KG1 (cell line): ENCODE results near the gene IL12B.
"Not testable (repeated sequence)": the region's sequence is repeated elsewhere in the genome, so short reads cannot be mapped to it uniquely, and the experiment has no call there.

Experiments used
- DNase-seq: peaks from one replicate; lab custom pipeline; 2025; lab: John Stamatoyannopoulos, UW

Gene IL12B

DNA sequence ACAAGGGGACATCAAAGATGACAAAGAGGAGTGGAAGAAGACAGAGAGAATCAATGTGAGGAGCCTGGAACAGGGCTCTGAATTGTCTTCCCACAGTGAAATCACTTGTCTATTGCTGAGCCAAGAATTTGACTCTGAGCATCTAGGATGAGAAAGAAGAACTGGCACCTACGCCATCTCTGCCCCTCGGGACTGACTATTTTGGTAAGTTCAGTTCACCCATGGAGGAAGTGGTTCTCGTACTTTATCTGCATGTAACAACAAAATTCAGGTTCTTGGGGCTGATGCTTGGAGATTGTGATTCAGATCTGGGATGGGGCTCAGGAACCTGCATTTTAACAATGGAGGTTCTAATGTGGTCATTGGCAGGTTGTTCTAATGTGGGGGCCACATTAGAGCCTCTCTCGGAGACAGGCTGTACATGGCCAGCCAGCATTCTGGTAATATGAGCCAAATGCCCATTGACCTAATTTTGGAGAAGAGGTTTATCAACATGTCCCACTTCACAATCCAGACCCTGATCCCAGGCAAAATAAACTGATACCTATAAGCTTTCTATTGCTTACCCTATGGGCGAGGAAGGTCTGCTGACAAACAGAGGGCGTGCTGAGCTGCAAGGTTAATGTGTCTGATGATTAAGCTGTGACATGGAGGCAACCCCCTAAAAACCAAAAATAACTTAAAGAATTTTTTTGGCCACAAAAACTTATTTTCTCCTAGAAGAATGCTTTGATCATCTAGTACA lies 2.7 kb upstream of the IL12B start:
- DNase-seq = no peak

DNA sequence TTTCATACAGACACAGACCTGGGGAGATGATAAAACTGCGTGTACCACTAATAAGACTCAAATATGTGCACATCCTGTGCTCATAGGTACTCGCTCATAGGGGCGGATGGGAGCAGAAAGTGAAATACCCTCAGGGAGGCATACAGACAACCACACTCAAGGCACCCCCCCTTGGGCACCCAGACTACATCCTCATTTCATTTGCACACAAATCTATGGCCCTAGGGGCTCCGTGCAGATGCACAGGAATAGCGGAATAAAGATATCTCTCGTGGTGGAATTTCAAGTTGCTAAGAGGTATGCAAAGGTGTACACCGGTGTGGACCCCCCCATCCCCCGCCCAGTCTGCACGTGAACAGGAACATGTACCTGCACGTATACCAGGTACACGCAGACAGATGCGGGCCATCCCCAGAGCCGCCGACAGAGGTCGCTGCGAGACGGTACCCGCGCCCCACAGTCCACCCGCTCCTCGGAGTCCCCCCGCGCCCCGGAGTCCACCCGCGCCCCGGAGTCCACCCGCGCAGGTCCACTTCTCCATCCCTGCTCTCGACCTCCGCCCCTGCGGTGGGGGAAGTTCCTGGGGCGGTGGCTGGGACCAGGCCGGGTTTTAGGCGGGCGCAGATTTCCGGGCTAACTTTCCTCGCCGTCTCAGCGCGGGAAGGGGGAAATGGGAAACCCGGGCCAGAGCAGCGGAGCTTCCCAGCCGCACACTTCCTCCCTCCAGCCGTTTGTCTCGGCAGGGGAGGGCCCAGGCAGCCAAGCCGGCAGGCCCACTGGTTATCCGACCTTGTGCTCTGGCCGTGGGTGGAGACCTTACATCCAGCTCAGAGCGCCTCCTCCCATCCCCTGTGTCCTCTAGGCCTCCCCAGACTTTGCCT lies 1.0 kb upstream of the IL12B start:
- DNase-seq = no peak

GRCh38 chr5:159324986-159325385 lies 5.3 kb downstream of the IL12B start:
- no peak for DNase-seq

- no peak for DNase-seq
These were observed 6.1 kb downstream of the IL12B start for GRCh38 chr5:159324102-159324755.

DNA sequence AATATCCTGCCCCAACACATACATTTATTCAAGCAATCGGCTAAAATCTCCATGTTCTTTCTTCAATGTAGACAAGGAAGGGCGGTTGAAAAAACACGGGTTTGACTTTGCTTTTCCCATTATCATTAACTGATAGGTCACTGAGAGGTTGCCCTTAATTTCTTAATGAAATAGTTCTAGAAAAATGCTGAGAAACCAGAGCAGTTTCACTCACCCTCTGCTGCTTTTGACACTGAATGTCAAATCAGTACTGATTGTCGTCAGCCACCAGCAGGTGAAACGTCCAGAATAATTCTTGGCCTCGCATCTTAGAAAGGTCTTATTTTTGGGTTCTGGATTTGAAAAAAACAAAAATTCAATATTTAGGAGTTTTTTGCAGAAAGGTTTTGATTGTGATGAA lies 8.1 kb downstream of the IL12B start:
- DNase-seq = no peak

- no peak for DNase-seq
These were observed 10.5 kb downstream of the IL12B start for GRCh38 chr5:159319832-159320231.

DNA sequence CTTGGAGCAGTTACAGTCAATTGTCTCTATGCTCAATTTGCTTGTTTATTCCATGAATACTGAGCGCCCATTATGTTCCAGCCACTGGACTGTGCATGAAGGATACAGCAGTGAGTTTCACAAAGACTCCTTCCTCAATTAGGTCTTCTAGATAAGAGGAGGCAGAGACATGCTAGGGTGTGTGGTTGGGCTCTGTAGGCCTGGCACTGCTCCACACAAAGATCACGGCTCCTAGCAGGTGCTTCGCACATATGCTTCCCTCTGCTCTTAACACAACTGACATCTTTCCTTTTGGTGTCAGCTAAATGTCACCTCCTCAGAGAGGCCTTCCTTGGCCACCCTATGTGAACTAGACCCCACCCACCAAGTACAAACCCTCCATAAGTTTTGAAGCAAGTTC lies 10.9 kb downstream of the IL12B start:
- DNase-seq = no peak

- no peak for DNase-seq
These were observed 11.8 kb downstream of the IL12B start for GRCh38 chr5:159318448-159318847.

DNA sequence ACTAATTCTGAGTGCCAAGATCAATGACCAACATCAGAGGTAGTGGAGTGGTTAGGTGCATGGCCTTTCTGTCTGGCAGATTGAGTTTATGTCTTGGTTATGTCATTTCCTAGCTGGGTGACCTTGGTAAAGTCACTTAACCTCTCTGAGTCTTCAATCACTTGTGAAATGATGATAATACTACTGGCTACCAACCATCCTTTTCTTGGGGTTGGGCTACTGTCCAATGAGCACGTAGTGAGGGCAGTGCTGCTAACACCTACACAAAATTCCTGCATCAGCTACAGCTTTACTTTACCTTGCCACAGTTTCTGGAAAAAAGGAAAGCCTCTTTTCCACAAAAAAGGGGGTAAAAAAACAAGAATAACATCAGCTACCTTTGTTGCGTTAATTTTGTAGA lies 12.4 kb downstream of the IL12B start:
- DNase-seq = no peak

DNA sequence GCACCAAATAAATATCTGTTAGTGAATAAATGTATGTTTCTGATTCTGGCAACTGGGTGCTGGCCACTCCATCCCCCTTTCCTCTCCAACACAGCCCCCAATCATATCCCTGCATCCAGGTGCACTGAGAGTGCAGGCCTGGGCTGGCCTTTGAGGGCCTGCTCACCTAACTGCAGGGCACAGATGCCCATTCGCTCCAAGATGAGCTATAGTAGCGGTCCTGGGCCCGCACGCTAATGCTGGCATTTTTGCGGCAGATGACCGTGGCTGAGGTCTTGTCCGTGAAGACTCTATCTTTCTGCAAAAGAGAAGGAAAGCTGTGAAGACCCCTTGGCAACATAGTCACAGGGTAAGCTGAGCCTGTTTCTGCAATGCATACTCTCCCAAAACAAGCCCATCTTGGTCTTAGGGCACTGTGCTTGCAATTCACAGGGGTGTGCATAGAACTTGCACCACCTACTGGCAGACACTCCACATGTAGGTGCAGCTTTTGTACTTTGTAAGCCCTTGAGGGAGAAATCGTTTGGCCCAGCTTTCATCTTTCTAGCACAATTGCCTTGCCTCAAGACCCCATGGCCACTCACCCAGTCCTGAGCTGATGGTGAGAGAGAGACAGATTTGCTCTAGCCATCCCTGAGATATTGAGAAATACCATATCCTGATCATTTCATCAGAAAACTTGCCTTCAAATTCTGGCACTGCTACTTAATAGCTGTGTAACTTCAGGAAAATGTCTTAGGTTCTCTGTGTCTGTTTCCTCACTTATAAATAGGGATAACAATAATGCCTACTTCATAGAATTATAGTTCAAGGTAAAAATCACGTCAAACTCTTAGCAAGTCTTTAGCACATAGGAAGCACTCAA lies 13.5 kb downstream of the IL12B start:
- no peak for DNase-seq

DNA sequence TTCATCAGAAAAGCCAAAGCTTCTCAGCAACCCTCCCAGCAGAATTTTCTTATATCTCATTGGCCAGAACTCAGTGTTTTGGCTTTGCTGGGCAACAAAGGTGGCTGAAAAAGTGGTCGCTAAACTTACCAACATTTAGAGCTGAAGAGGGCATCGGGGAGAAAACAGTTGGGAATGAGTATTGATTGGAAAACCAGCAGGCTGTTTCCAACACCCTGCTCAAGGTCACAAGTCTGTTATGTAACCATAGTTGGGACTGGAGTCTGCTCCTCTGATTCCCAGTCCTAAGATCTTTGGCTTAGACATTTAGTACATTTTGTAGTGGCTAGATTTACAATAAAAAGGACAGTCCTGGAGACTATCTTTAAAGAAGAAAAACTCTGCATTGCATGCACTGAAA lies 17.1 kb downstream of the IL12B start:
- DNase-seq = no peak

DNA sequence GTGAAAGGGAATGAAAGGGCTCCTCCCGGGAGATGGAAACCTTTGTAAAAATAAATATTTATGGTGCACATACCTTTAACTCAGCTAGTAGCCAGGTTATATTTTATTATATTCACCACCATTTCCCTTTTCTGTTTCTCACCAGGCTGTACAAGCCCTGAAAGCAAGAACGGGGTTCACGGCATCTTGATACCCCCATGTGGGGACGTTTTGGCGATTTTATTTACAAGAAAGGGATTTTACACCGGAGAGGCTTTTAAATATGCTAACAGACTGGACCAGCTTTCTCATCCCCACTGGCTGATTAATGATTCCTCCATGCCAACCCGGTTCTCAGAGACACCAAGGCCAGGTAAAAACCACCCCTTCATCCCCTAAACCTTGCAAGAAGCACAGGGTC lies 19.2 kb downstream of the IL12B start:
- no peak for DNase-seq

GRCh38 chr5:159310511-159310910 lies 19.8 kb downstream of the IL12B start:
- DNase-seq = no peak

- no peak for DNase-seq
These were observed 20.4 kb downstream of the IL12B start for GRCh38 chr5:159309689-159310433.

GRCh38 chr5:159304961-159305595 lies 25.2 kb downstream of the IL12B start:
- no peak for DNase-seq

- no peak for DNase-seq
These were observed 27.0 kb downstream of the IL12B start for GRCh38 chr5:159303286-159303685.

DNA sequence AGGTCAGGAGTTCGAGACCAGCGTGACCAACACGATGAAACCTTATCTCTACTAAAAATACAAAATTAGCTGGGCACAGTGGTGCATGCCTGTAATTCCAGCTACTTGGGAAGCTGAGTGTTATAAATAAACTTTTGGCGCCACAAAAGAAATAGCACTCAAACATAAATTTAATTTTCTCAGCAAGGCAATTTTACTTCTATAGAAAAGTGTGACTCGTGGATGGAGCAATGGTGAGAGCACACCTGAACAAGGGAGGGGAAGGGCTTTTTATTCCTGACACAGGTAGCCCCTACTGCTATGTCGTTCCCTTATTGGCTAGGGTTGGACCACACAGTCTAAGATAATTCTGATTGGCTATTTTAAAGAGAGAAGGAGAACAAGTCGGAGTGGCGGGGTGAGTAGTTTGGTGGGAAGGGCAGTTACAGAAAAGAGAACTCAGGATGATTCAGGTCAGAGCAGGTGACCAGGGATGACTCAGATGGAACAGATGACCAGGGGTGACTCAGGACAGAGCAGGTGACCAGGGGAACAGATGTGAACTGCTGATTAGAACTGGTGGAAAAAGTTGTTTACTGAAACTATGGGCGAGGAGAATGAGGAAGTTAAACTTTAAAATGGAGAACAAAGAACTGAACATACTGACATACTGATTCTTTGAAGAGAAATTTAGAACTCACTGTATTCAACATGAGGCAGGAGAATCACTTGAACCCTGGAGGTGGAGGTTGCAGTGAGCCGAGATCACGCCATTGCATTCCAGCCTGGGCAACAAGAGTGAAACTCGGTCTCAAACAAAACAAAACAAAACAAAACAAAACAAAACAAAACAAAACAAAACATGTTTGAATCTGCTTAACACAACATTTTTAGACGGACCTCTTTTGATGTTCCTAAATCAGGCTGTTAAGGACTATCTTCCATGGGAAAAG lies 28.1 kb downstream of the IL12B start:
- DNase-seq = not testable (repeated sequence)

DNA sequence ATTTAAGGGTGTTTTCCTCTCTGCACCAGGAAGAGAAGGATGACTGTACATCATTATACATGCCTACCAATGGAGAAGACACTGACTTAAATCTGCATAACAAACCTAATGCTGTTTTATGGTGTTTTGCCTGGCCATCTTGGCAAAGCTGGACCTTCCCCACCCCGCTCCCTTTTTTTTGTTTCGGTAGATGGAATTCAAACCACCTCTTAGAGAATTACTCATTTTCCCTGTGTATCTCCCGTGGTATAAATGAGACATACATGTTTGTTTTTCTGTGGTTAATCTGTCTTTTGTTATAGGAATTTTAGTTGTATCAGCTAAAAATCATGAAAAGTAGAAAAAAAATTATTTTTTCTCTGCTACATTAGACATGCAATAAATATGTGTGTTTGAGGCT lies 28.8 kb downstream of the IL12B start:
- no peak for DNase-seq

DNA sequence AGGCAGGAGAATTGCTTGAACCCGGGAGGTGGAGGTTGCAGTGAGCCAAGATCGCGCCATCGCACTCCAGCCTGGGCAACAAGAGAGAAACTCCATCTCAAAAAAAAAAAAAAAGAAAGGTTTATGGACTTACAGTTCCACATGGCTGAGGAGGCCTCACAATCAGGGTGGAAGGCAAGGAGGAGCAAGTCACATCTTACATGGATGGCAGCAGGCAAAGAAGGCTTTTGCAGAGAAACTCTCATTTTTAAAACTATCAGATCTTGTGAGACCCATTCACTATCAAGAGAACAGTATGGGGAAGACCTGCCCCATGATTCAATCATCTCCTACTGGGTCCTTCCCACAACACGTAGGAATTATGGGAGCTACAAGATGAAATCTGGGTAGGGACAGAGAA lies 33.0 kb downstream of the IL12B start:
- DNase-seq = not testable (repeated sequence)

DNA sequence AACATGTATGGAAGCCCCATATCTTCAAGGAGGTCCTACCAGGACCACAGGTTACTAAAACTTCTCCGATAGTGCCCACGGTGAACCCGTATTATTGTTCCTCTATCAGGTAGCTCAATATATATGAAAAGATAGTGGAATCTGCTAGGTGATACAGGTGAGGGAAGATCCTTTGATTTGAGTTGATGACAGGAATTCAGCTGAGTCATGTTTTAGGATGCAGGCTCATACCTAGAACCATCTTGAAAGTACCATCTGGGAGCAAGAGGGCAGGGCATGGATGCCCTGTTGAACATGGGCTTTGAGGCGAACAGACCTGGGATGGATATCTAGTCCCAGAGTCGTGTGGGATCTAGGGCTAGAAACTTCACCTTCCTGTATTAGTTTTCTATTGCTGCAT lies 35.4 kb downstream of the IL12B start:
- DNase-seq = no peak
